Measurements from ENCODE around the gene DRAXIN.

DNA sequence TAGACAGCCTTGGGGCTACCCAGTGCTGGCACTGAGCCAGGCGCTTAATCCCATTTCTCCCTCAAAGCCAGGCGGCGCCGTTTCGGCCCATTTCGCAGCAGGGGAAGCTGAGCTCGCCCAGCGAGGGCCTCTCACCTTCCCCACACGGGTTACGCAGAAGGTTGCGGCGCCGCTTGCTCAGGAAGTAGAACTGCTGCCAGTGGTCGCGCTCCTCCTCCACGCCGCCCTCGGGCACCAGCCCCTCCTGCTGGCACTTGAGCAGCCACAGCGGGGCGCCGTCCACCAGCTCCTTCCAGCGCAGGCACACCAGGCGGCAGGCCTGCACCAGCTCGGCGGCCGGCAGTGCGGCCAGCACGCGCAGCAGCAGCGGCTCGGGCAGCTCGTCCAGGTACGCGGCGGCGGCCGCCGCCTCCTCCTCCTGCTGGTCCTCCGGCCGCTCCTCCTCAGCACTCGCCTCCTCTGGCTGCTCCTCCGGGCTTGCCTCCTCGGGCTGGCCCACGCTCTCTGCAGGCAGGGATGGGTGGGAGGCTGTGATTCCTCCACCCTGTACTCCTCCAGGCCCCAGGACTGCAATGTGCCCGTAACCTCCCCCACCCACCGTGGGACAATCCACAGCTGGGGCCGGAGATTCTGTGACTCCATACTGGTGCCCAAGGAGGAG, 41.0 kb upstream of the DRAXIN start:
- TF ChIP-seq, protein P1, sequence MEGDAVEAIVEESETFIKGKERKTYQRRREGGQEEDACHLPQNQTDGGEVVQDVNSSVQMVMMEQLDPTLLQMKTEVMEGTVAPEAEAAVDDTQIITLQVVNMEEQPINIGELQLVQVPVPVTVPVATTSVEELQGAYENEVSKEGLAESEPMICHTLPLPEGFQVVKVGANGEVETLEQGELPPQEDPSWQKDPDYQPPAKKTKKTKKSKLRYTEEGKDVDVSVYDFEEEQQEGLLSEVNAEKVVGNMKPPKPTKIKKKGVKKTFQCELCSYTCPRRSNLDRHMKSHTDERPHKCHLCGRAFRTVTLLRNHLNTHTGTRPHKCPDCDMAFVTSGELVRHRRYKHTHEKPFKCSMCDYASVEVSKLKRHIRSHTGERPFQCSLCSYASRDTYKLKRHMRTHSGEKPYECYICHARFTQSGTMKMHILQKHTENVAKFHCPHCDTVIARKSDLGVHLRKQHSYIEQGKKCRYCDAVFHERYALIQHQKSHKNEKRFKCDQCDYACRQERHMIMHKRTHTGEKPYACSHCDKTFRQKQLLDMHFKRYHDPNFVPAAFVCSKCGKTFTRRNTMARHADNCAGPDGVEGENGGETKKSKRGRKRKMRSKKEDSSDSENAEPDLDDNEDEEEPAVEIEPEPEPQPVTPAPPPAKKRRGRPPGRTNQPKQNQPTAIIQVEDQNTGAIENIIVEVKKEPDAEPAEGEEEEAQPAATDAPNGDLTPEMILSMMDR (IDR thresholded peaks at IDR 0.05; ENCODE audit: low read length): peak; percentile 90
- no peak for TF ChIP-seq EZH2phosphoT487 (IDR thresholded peaks at IDR 0.05; ENCODE audit: low read length)

Data from MM.1S (cell line).